ENCODE results near the gene PAX3. TPM values are rescaled to one million over a fixed set of nuclear protein-coding genes. Genes with fewer than 3 reads are reported as not detected.

PAX3 gene
- polyA plus RNA-seq, 3 donors, result not detected

DNA sequence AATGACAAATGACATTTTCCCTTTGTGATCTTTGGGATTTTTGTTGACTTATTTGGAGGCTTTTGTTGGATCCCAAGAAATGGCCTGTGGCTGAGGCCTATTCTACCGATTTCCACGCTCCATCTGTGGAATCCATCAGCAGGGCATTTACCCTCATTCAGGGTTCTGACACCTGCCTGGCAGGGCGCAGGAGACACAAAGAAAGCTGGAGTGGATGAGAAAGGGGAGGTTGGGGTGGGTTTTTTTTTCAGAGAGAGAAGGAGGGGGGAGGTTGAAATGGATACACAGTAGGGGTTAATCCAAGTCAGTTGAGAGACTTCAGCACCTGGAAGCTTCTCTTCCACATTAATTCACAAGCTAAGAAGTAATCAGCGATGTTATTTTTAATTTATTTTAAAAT lies 59.7 kb downstream of the PAX3 start:
- Histone ChIP-seq H3K4me3 (replicated peaks in 1 of 3; ENCODE audit: low read depth in 2 of 3, low read length in 3 of 3) (no peak overlapping the region), H3K4me2 (replicated peaks; ENCODE audit: extremely low read depth, low read length, poor library complexity, severe bottlenecking) (no peak overlapping the region), H3K36me3 (replicated peaks in 1 of 2; ENCODE audit: control insufficient read depth in 1 of 2, insufficient read depth in 2 of 2, low read length in 2 of 2) (no peaks in the 10 kb centered on the region), H2AFZ (ENCODE audit: insufficient read depth, low read depth, low read length, poor library complexity, severe bottlenecking) (no peak overlapping the region), H3K9ac (ENCODE audit: insufficient read depth, low read length, poor library complexity, severe bottlenecking) (no peak overlapping the region), H3K9me3 (replicated peaks in 1 of 2; ENCODE audit: control insufficient read depth in 1 of 2, insufficient read depth in 1 of 2, low read length in 2 of 2) (peaks cover 0 to 12% of the 10 kb centered on the region in 2 donors), H3K4me1 (ENCODE audit: control insufficient read depth in 1 of 2, insufficient read depth in 2 of 2, low read length in 2 of 2) (no peaks in the 10 kb centered on the region), H3K27ac (ENCODE audit: low read depth in 1 of 2, low read length in 2 of 2) (no peak overlapping the region), H4K20me1 (ENCODE audit: insufficient read depth, low read length) (no peaks in the 10 kb centered on the region), H3K79me2 (ENCODE audit: insufficient read depth, low read length) (no peaks in the 10 kb centered on the region), H3K27me3 (ENCODE audit: control insufficient read depth in 2 of 2, insufficient read depth in 2 of 2, low read length in 2 of 2) (peaks cover 37 to 46% of the 10 kb centered on the region in 2 donors)
- Mint-ChIP-seq H3K36me3 (no peaks in the 10 kb centered on the region), H3K27me3 (ENCODE audit: low read depth in 3 of 3) (peaks cover 22 to 43% (median 24%) of the 10 kb centered on the region in 3 donors), H3K9me3 (peaks cover 0 to 8% (median 1%) of the 10 kb centered on the region in 7 donors), H3K27ac (no peak overlapping the region), H3K4me3 (no peak overlapping the region), H3K4me1 (no peaks in the 10 kb centered on the region)
- intact Hi-C loops (cut with micrococcal nuclease), result no loop called here
- no peak for TF ChIP-seq CTCF (IDR thresholded peaks at IDR 0.05)
- DNase-seq, result no peak
- no CpG with 5 or more reads among the region's 4 CpGs for WGBS (ENCODE audit: insufficient coverage)

DNA sequence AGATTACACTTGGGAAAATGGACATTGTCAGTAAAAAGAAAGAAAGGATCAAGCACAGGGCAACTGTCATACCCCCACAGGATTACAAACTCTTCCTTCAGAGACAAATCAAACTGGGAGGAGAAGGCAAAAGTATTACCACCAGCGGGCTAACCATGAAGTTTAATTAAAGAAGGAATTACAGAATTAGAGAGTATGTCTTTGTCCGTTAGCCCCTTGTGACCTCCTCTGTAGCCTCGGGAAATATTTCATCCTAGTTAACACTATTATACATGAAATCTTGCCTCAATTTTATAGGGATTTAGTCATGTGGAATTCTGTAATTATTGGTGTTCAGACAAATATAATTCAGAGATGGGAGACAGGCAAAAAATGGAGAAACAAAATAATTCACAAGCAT lies 60.7 kb downstream of the PAX3 start:
- Histone ChIP-seq H3K9ac (ENCODE audit: insufficient read depth, low read length, poor library complexity, severe bottlenecking) (no peak overlapping the region), H2AFZ (ENCODE audit: insufficient read depth, low read depth, low read length, poor library complexity, severe bottlenecking) (no peak overlapping the region), H4K20me1 (ENCODE audit: insufficient read depth, low read length) (no peaks in the 10 kb centered on the region), H3K27ac (ENCODE audit: low read depth in 1 of 2, low read length in 2 of 2) (no peak overlapping the region), H3K4me2 (replicated peaks; ENCODE audit: extremely low read depth, low read length, poor library complexity, severe bottlenecking) (no peak overlapping the region), H3K4me3 (replicated peaks in 1 of 3; ENCODE audit: low read depth in 2 of 3, low read length in 3 of 3) (no peak overlapping the region), H3K79me2 (ENCODE audit: insufficient read depth, low read length) (no peaks in the 10 kb centered on the region), H3K36me3 (replicated peaks in 1 of 2; ENCODE audit: control insufficient read depth in 1 of 2, insufficient read depth in 2 of 2, low read length in 2 of 2) (no peaks in the 10 kb centered on the region), H3K4me1 (ENCODE audit: control insufficient read depth in 1 of 2, insufficient read depth in 2 of 2, low read length in 2 of 2) (no peaks in the 10 kb centered on the region), H3K27me3 (ENCODE audit: control insufficient read depth in 2 of 2, insufficient read depth in 2 of 2, low read length in 2 of 2) (peaks cover 34 to 46% of the 10 kb centered on the region in 2 donors), H3K9me3 (replicated peaks in 1 of 2; ENCODE audit: control insufficient read depth in 1 of 2, insufficient read depth in 1 of 2, low read length in 2 of 2) (peaks cover 0 to 12% of the 10 kb centered on the region in 2 donors)
- Mint-ChIP-seq H3K9me3 (peaks cover 0 to 8% (median 1%) of the 10 kb centered on the region in 7 donors), H3K4me1 (no peaks in the 10 kb centered on the region), H3K36me3 (no peaks in the 10 kb centered on the region), H3K27me3 (ENCODE audit: low read depth in 3 of 3) (peaks cover 22 to 39% (median 24%) of the 10 kb centered on the region in 3 donors), H3K4me3 (no peak overlapping the region), H3K27ac (no peak overlapping the region)
- DNase-seq, result no peak
- intact Hi-C loops (cut with micrococcal nuclease), result no loop called here
- TF ChIP-seq CTCF (IDR thresholded peaks at IDR 0.05), result no peak
- WGBS (ENCODE audit: insufficient coverage), result no CpG with 5 or more reads among the region's 3 CpGs

Measured in CD14-positive monocyte (primary cell).